ENCODE measurements around the gene TLR6.
"Not testable (repeated sequence)": the region's sequence is repeated elsewhere in the genome, so short reads cannot be mapped to it uniquely, and the experiment has no call there.

The TLR6 gene

GRCh38 chr4:38821739-38822138, 34.9 kb downstream of the TLR6 start:
- DNase-seq, result no peak

- DNase-seq, result no peak
These were observed 36.1 kb downstream of the TLR6 start for GRCh38 chr4:38820329-38821061.

- no peak for DNase-seq
These were observed 37.0 kb downstream of the TLR6 start for GRCh38 chr4:38819569-38819968.

- DNase-seq, result no peak
These were observed 38.1 kb downstream of the TLR6 start for GRCh38 chr4:38818441-38818976.

- no peak for DNase-seq
These were observed 40.5 kb downstream of the TLR6 start for GRCh38 chr4:38815885-38816782.

GRCh38 chr4:38814386-38814785, 42.2 kb downstream of the TLR6 start:
- no peak for DNase-seq

GRCh38 chr4:38811297-38811696, 45.3 kb downstream of the TLR6 start:
- DNase-seq, result no peak

GRCh38 chr4:38807462-38807861, 49.2 kb downstream of the TLR6 start:
- not testable (repeated sequence) for DNase-seq

- not testable (repeated sequence) for DNase-seq
These were observed 50.4 kb downstream of the TLR6 start for GRCh38 chr4:38806251-38806650.

GRCh38 chr4:38805530-38806145, 51.0 kb downstream of the TLR6 start:
- DNase-seq, result no peak

- DNase-seq, result no peak
These were observed 51.8 kb downstream of the TLR6 start, which contains the start of gene TLR1 for GRCh38 chr4:38804654-38805295. Gene TLR1 (minus strand): TSS chr4:38804791. CDS start chr4:38798831, 5,960 bp downstream.

- no peak for DNase-seq
These were observed 52.6 kb downstream of the TLR6 start for GRCh38 chr4:38803833-38804653.

- DNase-seq, result no peak
These were observed 53.9 kb downstream of the TLR6 start for GRCh38 chr4:38802561-38803355.

- no peak for DNase-seq
These were observed 55.6 kb downstream of the TLR6 start for GRCh38 chr4:38800961-38801450.

GRCh38 chr4:38800366-38800765, 56.3 kb downstream of the TLR6 start:
- DNase-seq, result no peak

- DNase-seq, result no peak
These were observed 61.5 kb downstream of the TLR6 start for GRCh38 chr4:38795087-38795486.

GRCh38 chr4:38794051-38794450, 62.6 kb downstream of the TLR6 start:
- DNase-seq, result no peak

- DNase-seq, result no peak
These were observed 65.6 kb downstream of the TLR6 start for GRCh38 chr4:38791010-38791409.

GRCh38 chr4:38788317-38788716, 68.3 kb downstream of the TLR6 start:
- no peak for DNase-seq

GRCh38 chr4:38787693-38788092, 68.9 kb downstream of the TLR6 start:
- no peak for DNase-seq

GRCh38 chr4:38785901-38786402, 70.7 kb downstream of the TLR6 start:
- no peak for DNase-seq
